HCT116 (cell line): ENCODE data around the gene PLEKHA8.

ENCODE experiments used
- ELF1 ChIP-seq: IDR thresholded peaks from 2 replicates; pipeline ENCODE4 v1.6.1; 2012; ENCODE audit warnings: low read depth, borderline replicate concordance
- POLR2AphosphoS5 ChIP-seq: IDR thresholded peaks from 2 replicates; pipeline ENCODE4 v1.6.1; 2011; ENCODE audit warnings: mild to moderate bottlenecking, low read depth, low read length, moderate library complexity
- SIN3A ChIP-seq: IDR thresholded peaks from 2 replicates; pipeline ENCODE4 v1.6.1; 2012; ENCODE audit warnings: low read depth
- SP1 ChIP-seq: IDR thresholded peaks from 2 replicates; pipeline ENCODE4 v1.6.1; 2012; ENCODE audit warnings: low read depth
- SRF ChIP-seq: IDR thresholded peaks from 2 replicates; pipeline ENCODE4 v1.6.1; 2012; ENCODE audit warnings: low read depth
- YY1 ChIP-seq: IDR thresholded peaks from 2 replicates; pipeline ENCODE4 v1.6.1; 2011; ENCODE audit warnings: low read length, low read depth, moderate library complexity, mild to moderate bottlenecking; ENCODE audit not compliant: insufficient replicate concordance; ENCODE audit errors: extremely low read depth
- ZNF274 ChIP-seq: fragments of 200-500 bp; sonication (Bioruptor generic); IDR thresholded peaks from 2 replicates; pipeline ENCODE4 v1.6.1; 2014; ENCODE audit warnings: mild to moderate bottlenecking, low read depth, low read length, inconsistent platforms
- TF ChIP-seq, protein P1 (sequence below), 3 experiments: fragments of 200-600 bp in 1 of 3; sonication (generic) in 1 of 3; IDR thresholded peaks in 2 of 3; conservative IDR thresholded peaks in 1 of 3; 2 replicates each; pipeline ENCODE4 v1.5.1; 2012 to 2017; ENCODE audit warnings: low read depth in 2 of 3, low read length in 2 of 3, antibody characterized with exemption in 1 of 3, borderline replicate concordance in 1 of 3, control low read depth in 1 of 3, mild to moderate bottlenecking in 1 of 3, mixed read lengths in 1 of 3, mixed run types in 1 of 3, moderate library complexity in 1 of 3; ENCODE audit not compliant: insufficient read depth in 1 of 3
- TF ChIP-seq, protein P2 (sequence below): IDR thresholded peaks from 2 replicates; pipeline ENCODE4 v1.6.1; 2011; ENCODE audit warnings: mild to moderate bottlenecking, low read length, moderate library complexity; ENCODE audit not compliant: insufficient replicate concordance; ENCODE audit errors: extremely low read depth
- TF ChIP-seq, protein P3 (sequence below): IDR thresholded peaks from 2 replicates; pipeline ENCODE4 v1.6.1; 2012; ENCODE audit warnings: low read depth

DNA sequence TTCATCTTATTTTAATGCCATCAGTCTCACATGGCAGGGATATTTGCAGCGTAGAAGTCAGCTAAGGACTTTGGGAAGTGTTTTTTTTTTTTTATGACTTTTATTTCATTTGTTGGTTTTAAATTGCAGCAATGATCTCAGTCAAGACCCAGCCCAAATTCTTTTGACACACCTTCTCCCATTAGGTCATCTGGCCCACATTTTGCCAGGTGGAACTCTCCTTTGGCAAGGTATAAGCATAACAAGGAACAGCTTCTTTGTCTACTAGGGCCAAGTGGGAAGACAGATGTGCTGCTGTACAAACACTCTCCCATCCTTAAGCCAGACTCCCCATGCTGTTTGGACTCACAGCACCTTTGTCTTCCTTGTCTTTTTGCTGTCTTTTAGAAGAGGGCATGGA, 41.8 kb downstream of the PLEKHA8 start:
- TF ChIP-seq SRF (no peak), ZNF274 (no peak), SIN3A (no peak), ELF1 (no peak), YY1 (no peak), SP1 (no peak), POLR2AphosphoS5 (no peak)
- TF ChIP-seq, protein P1, sequence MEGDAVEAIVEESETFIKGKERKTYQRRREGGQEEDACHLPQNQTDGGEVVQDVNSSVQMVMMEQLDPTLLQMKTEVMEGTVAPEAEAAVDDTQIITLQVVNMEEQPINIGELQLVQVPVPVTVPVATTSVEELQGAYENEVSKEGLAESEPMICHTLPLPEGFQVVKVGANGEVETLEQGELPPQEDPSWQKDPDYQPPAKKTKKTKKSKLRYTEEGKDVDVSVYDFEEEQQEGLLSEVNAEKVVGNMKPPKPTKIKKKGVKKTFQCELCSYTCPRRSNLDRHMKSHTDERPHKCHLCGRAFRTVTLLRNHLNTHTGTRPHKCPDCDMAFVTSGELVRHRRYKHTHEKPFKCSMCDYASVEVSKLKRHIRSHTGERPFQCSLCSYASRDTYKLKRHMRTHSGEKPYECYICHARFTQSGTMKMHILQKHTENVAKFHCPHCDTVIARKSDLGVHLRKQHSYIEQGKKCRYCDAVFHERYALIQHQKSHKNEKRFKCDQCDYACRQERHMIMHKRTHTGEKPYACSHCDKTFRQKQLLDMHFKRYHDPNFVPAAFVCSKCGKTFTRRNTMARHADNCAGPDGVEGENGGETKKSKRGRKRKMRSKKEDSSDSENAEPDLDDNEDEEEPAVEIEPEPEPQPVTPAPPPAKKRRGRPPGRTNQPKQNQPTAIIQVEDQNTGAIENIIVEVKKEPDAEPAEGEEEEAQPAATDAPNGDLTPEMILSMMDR (IDR thresholded peaks at IDR 0.05 in 2 of 3, conservative IDR thresholded peaks at IDR 0.05 in 1 of 3; ENCODE audit: borderline replicate concordance in 1 of 3, insufficient read depth in 1 of 3, low read depth in 2 of 3, low read length in 2 of 3) = no peak
- TF ChIP-seq, protein P2, sequence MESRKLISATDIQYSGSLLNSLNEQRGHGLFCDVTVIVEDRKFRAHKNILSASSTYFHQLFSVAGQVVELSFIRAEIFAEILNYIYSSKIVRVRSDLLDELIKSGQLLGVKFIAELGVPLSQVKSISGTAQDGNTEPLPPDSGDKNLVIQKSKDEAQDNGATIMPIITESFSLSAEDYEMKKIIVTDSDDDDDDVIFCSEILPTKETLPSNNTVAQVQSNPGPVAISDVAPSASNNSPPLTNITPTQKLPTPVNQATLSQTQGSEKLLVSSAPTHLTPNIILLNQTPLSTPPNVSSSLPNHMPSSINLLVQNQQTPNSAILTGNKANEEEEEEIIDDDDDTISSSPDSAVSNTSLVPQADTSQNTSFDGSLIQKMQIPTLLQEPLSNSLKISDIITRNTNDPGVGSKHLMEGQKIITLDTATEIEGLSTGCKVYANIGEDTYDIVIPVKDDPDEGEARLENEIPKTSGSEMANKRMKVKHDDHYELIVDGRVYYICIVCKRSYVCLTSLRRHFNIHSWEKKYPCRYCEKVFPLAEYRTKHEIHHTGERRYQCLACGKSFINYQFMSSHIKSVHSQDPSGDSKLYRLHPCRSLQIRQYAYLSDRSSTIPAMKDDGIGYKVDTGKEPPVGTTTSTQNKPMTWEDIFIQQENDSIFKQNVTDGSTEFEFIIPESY = no peak
- TF ChIP-seq, protein P3, sequence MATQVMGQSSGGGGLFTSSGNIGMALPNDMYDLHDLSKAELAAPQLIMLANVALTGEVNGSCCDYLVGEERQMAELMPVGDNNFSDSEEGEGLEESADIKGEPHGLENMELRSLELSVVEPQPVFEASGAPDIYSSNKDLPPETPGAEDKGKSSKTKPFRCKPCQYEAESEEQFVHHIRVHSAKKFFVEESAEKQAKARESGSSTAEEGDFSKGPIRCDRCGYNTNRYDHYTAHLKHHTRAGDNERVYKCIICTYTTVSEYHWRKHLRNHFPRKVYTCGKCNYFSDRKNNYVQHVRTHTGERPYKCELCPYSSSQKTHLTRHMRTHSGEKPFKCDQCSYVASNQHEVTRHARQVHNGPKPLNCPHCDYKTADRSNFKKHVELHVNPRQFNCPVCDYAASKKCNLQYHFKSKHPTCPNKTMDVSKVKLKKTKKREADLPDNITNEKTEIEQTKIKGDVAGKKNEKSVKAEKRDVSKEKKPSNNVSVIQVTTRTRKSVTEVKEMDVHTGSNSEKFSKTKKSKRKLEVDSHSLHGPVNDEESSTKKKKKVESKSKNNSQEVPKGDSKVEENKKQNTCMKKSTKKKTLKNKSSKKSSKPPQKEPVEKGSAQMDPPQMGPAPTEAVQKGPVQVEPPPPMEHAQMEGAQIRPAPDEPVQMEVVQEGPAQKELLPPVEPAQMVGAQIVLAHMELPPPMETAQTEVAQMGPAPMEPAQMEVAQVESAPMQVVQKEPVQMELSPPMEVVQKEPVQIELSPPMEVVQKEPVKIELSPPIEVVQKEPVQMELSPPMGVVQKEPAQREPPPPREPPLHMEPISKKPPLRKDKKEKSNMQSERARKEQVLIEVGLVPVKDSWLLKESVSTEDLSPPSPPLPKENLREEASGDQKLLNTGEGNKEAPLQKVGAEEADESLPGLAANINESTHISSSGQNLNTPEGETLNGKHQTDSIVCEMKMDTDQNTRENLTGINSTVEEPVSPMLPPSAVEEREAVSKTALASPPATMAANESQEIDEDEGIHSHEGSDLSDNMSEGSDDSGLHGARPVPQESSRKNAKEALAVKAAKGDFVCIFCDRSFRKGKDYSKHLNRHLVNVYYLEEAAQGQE = no peak
